Brain microvascular endothelial cell (primary cell): ENCODE results near the gene CLSTN2.

Experiments used
- DNase-seq: peaks from one replicate; pipeline ENCODE4 v3.0.0-alpha.2; 2020
- H3K27ac ChIP-seq: fragments of 250-450 bp; sonication (Bioruptor Pico); 2 replicates; pipeline ENCODE4 v1.5.1; 2020; ENCODE audit warnings: mild to moderate bottlenecking, moderate library complexity
- H3K27me3 ChIP-seq: fragments of 250-450 bp; sonication (Bioruptor Pico); replicated peaks from 2 replicates; pipeline ENCODE4 v1.5.1; 2020; ENCODE audit warnings: mild to moderate bottlenecking
- H3K36me3 ChIP-seq: fragments of 250-450 bp; sonication (Bioruptor Pico); replicated peaks from 2 replicates; pipeline ENCODE4 v1.5.1; 2020; ENCODE audit warnings: mild to moderate bottlenecking
- H3K4me3 ChIP-seq: 2 replicates; pipeline ENCODE4 v1.5.1; 2011; ENCODE audit warnings: low read depth, mild to moderate bottlenecking, control low read depth, low read length, moderate library complexity
- CTCF ChIP-seq: IDR thresholded peaks from 2 replicates; pipeline ENCODE4 v1.5.1; 2011; ENCODE audit warnings: low read depth, mild to moderate bottlenecking, moderate library complexity, low read length, control low read depth, inconsistent platforms; ENCODE audit errors: missing control alignments
- in situ Hi-C: cut with HindIII; loops from 2 replicates; pipeline ENCODE4 v1.10.0; 2017; ENCODE audit warnings: low sequenced_read_pairs, low pct_ligation_motif_present

CLSTN2 gene

GRCh38 chr3:140204271-140204984 lies 269.4 kb downstream of the CLSTN2 start:
- in situ Hi-C loops, result no loop called here
- TF ChIP-seq CTCF, result no peak
- Histone ChIP-seq H3K27me3 (no peaks in the 10 kb centered on the region), H3K4me3 (no peak overlapping the region), H3K36me3 (no peaks in the 10 kb centered on the region), H3K27ac (no peak overlapping the region)
- no peak for DNase-seq

DNA sequence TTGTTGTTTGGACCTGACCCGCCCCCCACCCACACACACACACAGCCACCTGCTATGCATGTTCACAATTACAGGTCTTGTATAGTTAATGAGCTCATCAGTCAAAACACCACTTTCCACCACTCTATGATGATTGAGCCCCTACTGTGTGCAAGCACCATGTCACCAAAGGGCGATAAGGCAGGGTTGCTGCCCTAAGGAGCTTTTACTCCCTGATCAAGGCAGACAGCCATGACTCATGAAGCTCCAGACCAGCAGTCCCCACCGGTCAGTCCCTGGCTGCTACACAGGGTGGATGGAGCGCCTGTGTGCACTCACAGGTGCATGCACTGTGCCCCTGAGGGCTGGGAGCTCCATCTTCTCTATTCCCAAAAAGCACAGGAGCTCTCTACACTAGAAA lies 270.6 kb downstream of the CLSTN2 start:
- no peak for TF ChIP-seq CTCF
- Histone ChIP-seq H3K36me3 (no peaks in the 10 kb centered on the region), H3K27me3 (no peaks in the 10 kb centered on the region), H3K4me3 (no peak overlapping the region), H3K27ac (no peak overlapping the region)
- DNase-seq, result no peak
- in situ Hi-C loops, result no loop called here

DNA sequence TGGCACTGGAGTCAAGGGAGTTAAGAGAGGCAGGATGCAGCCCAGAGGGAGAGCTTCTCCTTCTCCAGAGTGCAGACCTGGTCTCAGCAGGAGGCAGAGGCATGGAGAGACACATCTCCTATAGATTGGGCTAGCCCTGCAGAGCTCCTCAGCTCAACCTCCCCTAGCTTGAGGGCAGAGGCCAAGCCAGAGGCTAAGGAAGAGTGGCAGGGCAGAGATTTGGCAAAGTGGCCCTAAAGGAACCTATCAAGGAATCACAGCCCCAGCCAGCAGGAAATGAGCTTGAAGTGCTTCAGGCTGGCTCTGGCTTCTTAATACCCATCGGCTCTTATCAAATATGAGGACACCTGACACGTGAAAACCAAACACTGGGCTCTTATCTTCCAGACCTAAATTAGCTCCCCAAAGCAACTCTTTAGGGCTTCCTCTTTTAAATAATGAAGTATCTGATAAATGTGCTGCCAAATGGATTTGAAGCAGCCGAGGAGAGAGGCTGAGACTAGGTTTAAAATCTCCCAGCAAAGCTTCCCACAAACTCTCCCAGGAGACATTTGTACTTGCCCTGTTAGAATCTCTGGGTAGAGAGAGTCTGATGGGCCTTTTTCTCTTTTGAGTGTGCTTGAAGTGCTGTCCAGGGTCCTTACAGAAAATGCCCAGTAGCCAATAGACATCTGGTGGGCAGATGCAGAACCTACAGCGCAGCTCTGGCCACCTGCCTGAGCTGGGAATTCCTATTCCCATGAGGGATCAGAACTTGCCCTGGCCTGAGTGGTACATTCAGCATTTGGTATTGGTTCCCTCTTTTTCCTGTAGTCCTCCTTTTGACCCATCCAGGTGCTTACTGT lies 271.4 kb downstream of the CLSTN2 start:
- Histone ChIP-seq H3K27me3 (no peaks in the 10 kb centered on the region), H3K27ac (no peak overlapping the region), H3K36me3 (no peaks in the 10 kb centered on the region), H3K4me3 (no peak overlapping the region)
- peak; percentile 52 for TF ChIP-seq CTCF
- DNase-seq, result peak; percentile 52
- in situ Hi-C loops, result no loop called here

DNA sequence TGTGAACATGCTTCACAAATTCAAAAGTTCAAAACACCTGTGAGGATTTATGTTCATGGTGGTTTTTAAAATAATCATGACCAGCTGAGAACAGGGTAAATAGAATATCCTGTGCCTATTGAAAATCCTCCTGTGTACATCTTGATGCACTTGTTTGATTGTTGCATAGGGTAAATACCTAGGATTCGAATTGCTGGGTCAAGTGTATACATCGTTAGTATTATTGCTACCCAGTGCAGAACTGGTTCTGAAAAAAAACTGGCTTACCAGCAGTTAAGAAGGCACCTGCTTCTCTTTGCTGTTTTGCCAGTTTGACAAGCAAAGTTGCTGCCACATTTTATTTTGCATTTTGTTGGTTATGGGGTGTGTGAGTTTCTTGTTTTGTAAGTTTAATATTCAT lies 272.6 kb downstream of the CLSTN2 start:
- Histone ChIP-seq H3K27ac (no peak overlapping the region), H3K36me3 (no peaks in the 10 kb centered on the region), H3K27me3 (no peaks in the 10 kb centered on the region), H3K4me3 (no peak overlapping the region)
- in situ Hi-C loops, result no loop called here
- TF ChIP-seq CTCF, result no peak
- DNase-seq, result no peak

GRCh38 chr3:140216249-140216648 lies 281.3 kb downstream of the CLSTN2 start:
- Histone ChIP-seq H3K27me3 (no peaks in the 10 kb centered on the region), H3K27ac (no peak overlapping the region), H3K4me3 (no peak overlapping the region), H3K36me3 (no peaks in the 10 kb centered on the region)
- DNase-seq, result no peak
- TF ChIP-seq CTCF, result peak; percentile 70
- in situ Hi-C loops, result no loop called here
